Measurements from ENCODE around the gene AANAT. TPM values are rescaled to one million over a fixed set of nuclear protein-coding genes. Genes with fewer than 3 reads are reported as not detected.

AANAT gene
- total RNA-seq, 1 experiment from 2014 or later, result not detected

DNA sequence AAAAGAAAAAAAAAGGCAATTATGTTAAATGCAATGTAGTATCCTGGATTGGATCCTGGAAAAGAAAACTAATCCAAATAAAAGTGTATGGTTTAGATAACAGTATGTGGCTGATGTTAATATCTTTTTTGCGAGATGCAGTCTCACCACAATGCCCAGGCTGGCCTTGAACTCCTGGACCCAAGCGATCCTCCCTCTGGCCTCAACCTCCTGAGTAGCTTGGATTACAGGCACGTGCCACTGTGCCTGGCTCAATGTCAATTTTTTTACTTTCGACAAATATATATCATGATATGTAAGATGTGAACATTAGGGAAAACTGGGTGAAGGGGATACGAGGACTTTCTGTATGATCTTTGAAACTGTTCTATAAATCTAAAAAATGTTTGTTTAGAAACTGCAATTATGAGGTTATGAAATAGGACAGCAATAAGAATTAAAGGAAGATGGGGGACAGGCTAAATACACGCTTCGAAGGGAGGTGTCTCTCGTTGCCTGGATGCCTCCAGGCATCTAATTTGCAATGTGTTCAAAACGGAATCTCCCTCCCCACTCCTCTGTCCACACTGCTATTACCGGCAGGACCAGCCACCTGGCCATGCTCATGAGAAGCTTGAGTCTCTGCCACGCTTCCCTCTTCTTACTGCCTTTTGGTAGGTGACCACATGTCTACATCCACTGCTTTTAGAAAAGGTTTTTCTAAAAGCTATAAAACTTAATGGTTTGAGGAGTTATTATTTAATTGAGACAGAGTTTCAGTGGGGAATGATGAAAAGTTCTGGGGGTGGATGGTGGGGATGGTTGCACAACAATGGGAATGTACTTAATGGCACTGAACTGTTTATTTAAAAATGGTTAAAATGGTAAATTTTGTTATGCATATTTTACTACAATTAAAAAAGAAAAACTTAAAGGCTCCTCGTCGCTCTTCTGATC lies 29.7 kb upstream of the AANAT start:
- Histone ChIP-seq H3K27ac (no peak overlapping the region), H3K36me3 (ENCODE audit: low read depth) (no peaks in the 10 kb centered on the region), H3K4me2 (no peak overlapping the region), H4K20me1 (ENCODE audit: insufficient read depth) (no peaks in the 10 kb centered on the region; the same call in 1 of the 2 replicates), H3K79me2 (ENCODE audit: low read depth) (peaks cover 72% of the 10 kb centered on the region), H3K9me2 (ENCODE audit: insufficient read depth) (no peaks in the 10 kb centered on the region), H3K27me3 (ENCODE audit: insufficient read depth, low read depth) (no peaks in the 10 kb centered on the region), H3K4me1 (replicated peaks; ENCODE audit: insufficient read depth) (no peaks in the 10 kb centered on the region), H2AFZ (no peak overlapping the region), H3F3A (ENCODE audit: insufficient read depth, low read depth) (no peaks in the 10 kb centered on the region), H3K4me3 (no peak overlapping the region), H3K9me3 (ENCODE audit: insufficient read depth, low read depth) (no peaks in the 10 kb centered on the region)
- TF ChIP-seq, protein P1, sequence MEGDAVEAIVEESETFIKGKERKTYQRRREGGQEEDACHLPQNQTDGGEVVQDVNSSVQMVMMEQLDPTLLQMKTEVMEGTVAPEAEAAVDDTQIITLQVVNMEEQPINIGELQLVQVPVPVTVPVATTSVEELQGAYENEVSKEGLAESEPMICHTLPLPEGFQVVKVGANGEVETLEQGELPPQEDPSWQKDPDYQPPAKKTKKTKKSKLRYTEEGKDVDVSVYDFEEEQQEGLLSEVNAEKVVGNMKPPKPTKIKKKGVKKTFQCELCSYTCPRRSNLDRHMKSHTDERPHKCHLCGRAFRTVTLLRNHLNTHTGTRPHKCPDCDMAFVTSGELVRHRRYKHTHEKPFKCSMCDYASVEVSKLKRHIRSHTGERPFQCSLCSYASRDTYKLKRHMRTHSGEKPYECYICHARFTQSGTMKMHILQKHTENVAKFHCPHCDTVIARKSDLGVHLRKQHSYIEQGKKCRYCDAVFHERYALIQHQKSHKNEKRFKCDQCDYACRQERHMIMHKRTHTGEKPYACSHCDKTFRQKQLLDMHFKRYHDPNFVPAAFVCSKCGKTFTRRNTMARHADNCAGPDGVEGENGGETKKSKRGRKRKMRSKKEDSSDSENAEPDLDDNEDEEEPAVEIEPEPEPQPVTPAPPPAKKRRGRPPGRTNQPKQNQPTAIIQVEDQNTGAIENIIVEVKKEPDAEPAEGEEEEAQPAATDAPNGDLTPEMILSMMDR (conservative IDR thresholded peaks at IDR 0.05), result no peak
- no peak for TF ChIP-seq EZH2 (IDR thresholded peaks at IDR 0.05; ENCODE audit: low read depth)
- CTCF ChIA-PET, result interaction anchor here (0.7 kb wide), 1 partner anchor 280 kb away, joined by 3 read pairs; no protein-coding TSS in a partner anchor
- intact Hi-C loops (cut with micrococcal nuclease; ENCODE audit: unreplicated experiment), result no loop called here
- no TSS peak for BruUV-seq (replicated peaks)
- POLR2A ChIA-PET (ENCODE audit: unreplicated experiment), result interaction anchor here (0.9 kb wide), 1 partner anchor 16 kb away, joined by 6 read pairs; no protein-coding TSS in a partner anchor
- DNase-seq, result no peak

DNA sequence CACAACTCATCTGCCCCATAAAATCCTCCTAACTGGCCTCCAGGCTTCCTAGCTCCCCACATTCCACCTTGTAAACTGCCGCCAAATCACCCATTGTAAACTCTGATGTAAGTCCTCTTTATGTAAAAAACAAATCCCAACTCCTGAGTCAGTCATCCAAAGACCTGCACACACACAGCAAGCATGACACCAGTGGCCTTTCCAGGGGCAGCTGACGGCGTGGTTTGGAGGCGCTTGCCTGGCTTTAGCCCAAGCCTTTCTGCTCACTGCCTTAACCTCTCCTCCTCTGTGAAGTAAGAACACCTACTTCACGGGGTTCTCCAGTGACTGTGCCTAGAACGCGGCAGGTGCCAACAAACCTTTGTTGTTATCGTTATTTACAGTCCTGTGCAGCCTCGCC lies 28.5 kb upstream of the AANAT start:
- Histone ChIP-seq H3K27ac (no peak overlapping the region), H3K4me2 (no peak overlapping the region), H2AFZ (no peak overlapping the region), H3K9me2 (ENCODE audit: insufficient read depth) (no peaks in the 10 kb centered on the region), H3K4me3 (no peak overlapping the region), H3K79me2 (ENCODE audit: low read depth) (peaks cover 72% of the 10 kb centered on the region), H3K36me3 (ENCODE audit: low read depth) (no peaks in the 10 kb centered on the region), H3K9me3 (ENCODE audit: insufficient read depth, low read depth) (no peaks in the 10 kb centered on the region), H3K27me3 (ENCODE audit: insufficient read depth, low read depth) (no peaks in the 10 kb centered on the region), H3F3A (ENCODE audit: insufficient read depth, low read depth) (no peaks in the 10 kb centered on the region), H4K20me1 (ENCODE audit: insufficient read depth) (no peaks in the 10 kb centered on the region; the same call in 1 of the 2 replicates), H3K4me1 (replicated peaks; ENCODE audit: insufficient read depth) (no peaks in the 10 kb centered on the region)
- DNase-seq, result no peak
- no TSS peak for BruUV-seq (replicated peaks)
- POLR2A ChIA-PET (ENCODE audit: unreplicated experiment), result interaction anchor here (0.9 kb wide), 1 partner anchor 15 kb away, joined by 6 read pairs; no protein-coding TSS in a partner anchor
- TF ChIP-seq, protein P1 (conservative IDR thresholded peaks at IDR 0.05), result no peak
- TF ChIP-seq EZH2 (IDR thresholded peaks at IDR 0.05; ENCODE audit: low read depth), result no peak
- intact Hi-C loops (cut with micrococcal nuclease; ENCODE audit: unreplicated experiment), result no loop called here
- CTCF ChIA-PET, result no interaction called here

DNA sequence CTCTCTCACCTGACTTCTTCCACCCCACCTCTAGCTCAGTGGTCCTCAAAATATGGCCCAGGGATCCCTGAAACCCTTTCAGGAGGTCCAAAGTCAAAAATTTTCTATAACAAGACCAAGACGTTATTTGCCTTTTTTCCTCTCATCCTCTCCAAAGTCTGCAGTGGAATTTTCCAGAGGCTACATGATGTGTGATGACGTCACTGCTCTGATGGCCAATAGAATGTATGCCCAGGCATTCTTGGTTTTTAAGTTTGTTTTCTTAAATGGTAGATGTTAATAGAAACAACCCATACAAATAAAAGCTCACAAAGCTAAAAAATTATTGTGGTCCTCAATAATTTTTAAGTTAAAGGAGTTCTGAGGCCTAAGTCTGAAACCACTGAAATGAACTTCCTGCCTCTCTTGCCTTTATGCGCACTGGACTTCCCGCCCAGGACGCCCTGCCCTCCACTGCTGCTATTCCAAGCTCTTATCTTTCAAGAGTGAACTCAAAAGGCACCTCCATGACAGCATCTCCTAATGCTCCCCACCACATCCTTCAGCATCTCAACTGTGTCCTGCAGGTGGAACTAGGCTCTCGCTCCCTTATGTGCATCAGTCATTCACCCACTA lies 28.0 kb upstream of the AANAT start:
- Histone ChIP-seq H3K4me1 (replicated peaks; ENCODE audit: insufficient read depth) (peaks cover 4% of the 10 kb centered on the region), H2AFZ (no peak overlapping the region), H3F3A (ENCODE audit: insufficient read depth, low read depth) (no peaks in the 10 kb centered on the region; the same call in 1 of the 2 replicates), H3K9me3 (ENCODE audit: insufficient read depth, low read depth) (no peaks in the 10 kb centered on the region), H3K79me2 (ENCODE audit: low read depth) (peaks cover 77% of the 10 kb centered on the region), H3K4me2 (no peak overlapping the region), H4K20me1 (ENCODE audit: insufficient read depth) (no peaks in the 10 kb centered on the region; the same call in 1 of the 2 replicates), H3K27me3 (ENCODE audit: insufficient read depth, low read depth) (no peaks in the 10 kb centered on the region), H3K27ac (no peak overlapping the region), H3K4me3 (no peak overlapping the region), H3K9me2 (ENCODE audit: insufficient read depth) (no peaks in the 10 kb centered on the region), H3K36me3 (ENCODE audit: low read depth) (no peaks in the 10 kb centered on the region)
- intact Hi-C loops (cut with micrococcal nuclease; ENCODE audit: unreplicated experiment), result no loop called here
- POLR2A ChIA-PET (ENCODE audit: unreplicated experiment), result no interaction called here
- TF ChIP-seq, protein P1 (conservative IDR thresholded peaks at IDR 0.05), result no peak
- no peak for TF ChIP-seq EZH2 (IDR thresholded peaks at IDR 0.05; ENCODE audit: low read depth)
- CTCF ChIA-PET, result no interaction called here
- DNase-seq, result no peak
- BruUV-seq (replicated peaks), result no TSS peak

All from PC-9 (cell line).